HTR-8/SVneo (cell line): Measurements from ENCODE around the gene NUBP2.

ENCODE experiments used
- DNase-seq: peaks from one replicate; pipeline ENCODE4 v3.0.0; 2011; ENCODE audit warnings: low spot score, mixed read lengths; ENCODE audit not compliant: insufficient read length
- FAIRE-seq: peaks from 2 replicates; lab custom pipeline; 2011; peaks lifted over from hg19 to GRCh38; lab: Jason Lieb, UNC

The NUBP2 gene

GRCh38 chr16:1779741-1780676 is 2.8 kb upstream of the NUBP2 start:
- DNase-seq, result no peak
- FAIRE-seq, result no peak

GRCh38 chr16:1780677-1781072 is 2.1 kb upstream of the NUBP2 start:
- no peak for DNase-seq
- FAIRE-seq, result no peak

- no peak for DNase-seq
- FAIRE-seq, result no peak
These were observed 1.5 kb upstream of the NUBP2 start for GRCh38 chr16:1781254-1781653.

GRCh38 chr16:1781758-1782407 is 877 bp upstream of the NUBP2 start:
- FAIRE-seq (no peak), DNase-seq (no peak)

GRCh38 chr16:1784977-1785845 is 2.5 kb downstream of the NUBP2 start:
- no peak for FAIRE-seq
- DNase-seq, result no peak

- DNase-seq (no peak), FAIRE-seq (no peak)
These were observed 3.0 kb downstream of the NUBP2 start for GRCh38 chr16:1785846-1786170.

- FAIRE-seq (no peak), DNase-seq (no peak)
These were observed 3.7 kb downstream of the NUBP2 start for GRCh38 chr16:1786242-1787055.

GRCh38 chr16:1787056-1787321 is 4.2 kb downstream of the NUBP2 start:
- DNase-seq (no peak), FAIRE-seq (no peak)

GRCh38 chr16:1787322-1788094 is 4.7 kb downstream of the NUBP2 start:
- FAIRE-seq (no peak), DNase-seq (no peak)

- FAIRE-seq, result no peak
- DNase-seq, result no peak
These were observed 5.4 kb downstream of the NUBP2 start for GRCh38 chr16:1788095-1788707.

GRCh38 chr16:1788708-1789100 is 5.9 kb downstream of the NUBP2 start:
- DNase-seq (no peak), FAIRE-seq (no peak)

- no peak for DNase-seq
- no peak for FAIRE-seq
These were observed 6.9 kb downstream of the NUBP2 start for GRCh38 chr16:1789643-1790045.

GRCh38 chr16:1790261-1790610 is 7.5 kb downstream of the NUBP2 start:
- FAIRE-seq (no peak), DNase-seq (no peak)

GRCh38 chr16:1790611-1791255 is 8.0 kb downstream of the NUBP2 start:
- FAIRE-seq (no peak), DNase-seq (no peak)

- FAIRE-seq (no peak), DNase-seq (no peak)
These were observed 8.6 kb downstream of the NUBP2 start for GRCh38 chr16:1791256-1791942.

- DNase-seq (no peak), FAIRE-seq (no peak)
These were observed 9.4 kb downstream of the NUBP2 start for GRCh38 chr16:1791943-1792812.
